ENCODE data around the gene CHD2.

GRCh38 chr15:93058904-93059427 is 158.8 kb downstream of the CHD2 start:
- TF ChIP-seq POLR2A (IDR thresholded peaks at IDR 0.05), result no peak
- TF ChIP-seq CTCF (IDR thresholded peaks at IDR 0.05), result no peak

Data from thyroid gland (tissue), 4 donors.